Suppressor macrophage treated with lipopolysaccharide for 4 hours (primary cell): ENCODE measurements around the gene KLHL35.
A peak's percentile ranks its signal among the peaks of the same experiment; 100 is the strongest.

Experiments used
- DNase-seq: peaks from one replicate; pipeline ENCODE4 v3.0.0-alpha.2; 2020

Gene KLHL35, protein sequence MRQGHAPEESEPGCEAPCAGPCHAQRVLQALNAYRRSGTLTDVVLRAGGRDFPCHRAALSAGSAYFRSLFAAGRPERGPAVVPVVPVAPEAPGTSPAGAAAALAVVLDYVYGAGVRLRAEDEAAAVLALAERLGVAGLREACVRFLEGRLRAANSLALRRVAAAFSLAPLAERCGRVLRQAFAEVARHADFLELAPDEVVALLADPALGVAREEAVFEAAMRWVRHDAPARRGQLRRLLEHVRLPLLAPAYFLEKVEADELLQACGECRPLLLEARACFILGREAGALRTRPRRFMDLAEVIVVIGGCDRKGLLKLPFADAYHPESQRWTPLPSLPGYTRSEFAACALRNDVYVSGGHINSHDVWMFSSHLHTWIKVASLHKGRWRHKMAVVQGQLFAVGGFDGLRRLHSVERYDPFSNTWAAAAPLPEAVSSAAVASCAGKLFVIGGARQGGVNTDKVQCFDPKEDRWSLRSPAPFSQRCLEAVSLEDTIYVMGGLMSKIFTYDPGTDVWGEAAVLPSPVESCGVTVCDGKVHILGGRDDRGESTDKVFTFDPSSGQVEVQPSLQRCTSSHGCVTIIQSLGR

DNA sequence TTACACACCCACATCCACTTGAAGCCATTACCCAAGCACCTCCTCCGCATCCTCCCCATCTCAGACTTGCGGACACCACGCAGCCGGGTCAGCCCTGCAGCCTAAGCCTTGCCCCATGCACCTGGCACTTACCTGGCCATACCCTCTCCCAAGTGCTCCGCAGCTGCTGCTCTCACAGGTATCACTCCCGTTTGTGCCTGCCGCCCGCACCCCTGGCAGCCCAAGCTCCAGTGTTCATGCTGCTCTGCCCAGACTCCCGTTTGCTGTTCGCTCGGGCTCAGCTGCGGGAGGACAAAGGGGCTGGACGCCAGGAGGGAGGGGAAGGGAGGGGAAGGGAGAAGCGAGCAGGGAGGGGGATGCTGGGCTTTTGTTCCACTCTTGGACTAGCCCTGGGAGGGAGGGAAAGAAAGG is at the start of gene KLHL35:
Gene KLHL35, minus strand, starts transcription at position 293 of the 411 bp plus-strand sequence. CDS start 2,574 bp downstream, outside the sequence.
- DNase-seq, result no peak

DNA sequence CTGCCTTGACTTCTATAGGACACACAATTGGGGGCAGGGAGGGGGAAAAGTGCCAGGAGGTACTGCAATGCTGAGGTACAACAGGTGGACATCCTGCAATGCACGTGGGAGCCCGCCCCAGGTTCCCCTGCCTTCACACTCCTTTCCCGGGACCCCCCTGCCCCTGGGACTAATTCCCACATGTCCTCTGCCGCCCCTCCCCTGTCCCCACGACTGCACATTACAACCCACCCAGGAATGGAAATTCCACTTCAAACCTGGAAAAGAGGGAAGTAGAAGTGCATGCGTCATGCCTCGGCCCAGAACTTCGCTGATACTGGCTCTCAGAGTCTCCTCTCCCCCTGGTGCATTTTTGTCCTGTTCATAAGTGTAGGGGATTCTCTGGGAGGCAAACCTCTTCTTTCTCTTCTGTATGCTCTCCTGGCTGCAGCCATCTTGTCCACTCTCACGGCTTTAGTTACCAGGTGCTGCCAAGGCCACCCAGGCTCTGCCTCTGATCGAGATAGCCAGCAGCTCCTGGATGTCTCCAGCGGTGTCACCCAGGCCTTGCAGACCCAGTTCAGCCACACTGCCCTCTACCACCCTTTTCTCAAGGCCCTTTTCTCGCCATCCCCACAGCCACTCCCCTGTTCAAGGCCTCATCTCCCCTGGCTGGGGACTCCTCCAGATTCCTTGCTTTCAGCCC is 49.1 kb upstream of the KLHL35 start:
- peak; percentile 56 for DNase-seq

DNA sequence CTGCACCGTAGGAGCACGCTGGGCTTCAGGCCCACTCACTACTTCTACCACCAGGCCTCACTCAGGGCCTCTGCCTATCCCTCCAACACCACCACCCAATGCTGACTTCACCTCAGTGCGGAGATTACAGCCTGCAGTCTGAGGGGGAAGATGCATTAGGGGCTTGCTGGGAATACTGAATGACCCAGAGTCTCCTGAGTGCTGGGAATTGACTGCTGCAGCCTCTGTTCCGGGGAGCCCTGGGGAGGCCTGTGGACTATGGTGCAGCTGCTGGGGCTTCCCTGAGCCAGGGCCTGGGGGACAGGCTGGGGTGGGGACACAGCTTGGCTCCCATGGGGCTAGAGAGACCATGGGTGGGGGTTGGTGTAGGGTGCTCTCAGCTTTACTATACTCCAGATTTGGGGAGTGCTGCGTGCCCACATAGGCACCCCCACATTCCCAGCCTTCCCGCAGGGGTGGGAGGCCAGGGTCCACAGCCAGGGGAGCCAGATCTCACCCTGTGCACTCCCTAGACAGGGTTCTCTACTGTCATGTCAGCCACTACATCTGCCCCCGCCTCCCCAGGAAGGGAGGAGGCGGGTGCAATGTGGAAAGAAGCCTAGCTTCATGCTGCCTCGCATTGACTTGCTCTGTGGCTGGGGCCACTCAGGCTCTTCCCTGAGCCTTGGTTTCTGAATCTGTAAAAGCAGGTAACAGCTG is 48.4 kb upstream of the KLHL35 start:
- DNase-seq, result no peak

DNA sequence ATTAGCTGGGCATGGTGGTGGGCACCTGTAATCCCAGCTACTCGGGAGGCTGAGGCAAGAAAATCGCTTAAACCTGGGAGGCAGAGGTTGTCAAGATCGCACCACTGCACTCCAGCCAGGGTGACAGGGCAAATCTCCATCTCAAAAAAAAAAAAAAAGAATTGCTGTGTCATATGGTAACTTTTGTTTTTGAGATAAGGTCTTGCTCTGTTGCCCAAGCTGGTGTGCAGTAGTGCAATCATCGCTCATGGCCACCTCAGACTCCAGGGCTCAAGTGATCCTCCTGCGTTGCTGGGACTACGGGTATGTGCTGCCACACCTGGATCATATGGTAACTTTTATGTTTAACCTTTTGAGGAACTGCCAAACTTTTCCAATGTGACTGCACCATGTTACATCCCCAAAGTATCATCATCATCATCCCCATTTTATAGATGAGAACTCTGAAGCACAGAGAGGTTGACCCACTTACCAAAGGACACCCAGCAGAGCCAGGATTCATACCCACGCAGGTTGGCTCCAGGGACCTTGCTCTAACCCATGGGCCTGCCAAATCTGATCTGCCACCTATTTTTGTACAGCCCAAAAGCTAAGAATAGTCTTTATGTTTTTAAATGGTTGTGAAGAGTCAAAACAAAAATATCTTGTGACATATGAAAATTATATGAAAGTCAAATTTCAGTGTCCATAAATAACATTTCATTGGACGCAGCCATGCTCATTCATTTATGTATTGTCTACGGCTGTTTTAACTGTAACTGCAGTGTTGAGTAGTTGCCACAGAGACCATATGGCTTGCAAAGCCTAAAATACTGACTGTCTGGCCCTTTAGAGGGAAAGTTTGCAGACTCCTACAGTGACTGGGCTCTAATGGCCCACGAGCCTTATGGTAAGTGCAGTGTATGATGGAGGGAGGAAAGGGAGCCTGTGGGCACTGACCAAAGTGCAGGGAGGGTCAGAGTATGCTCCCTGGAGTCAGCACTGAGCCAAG is 47.5 kb upstream of the KLHL35 start:
- DNase-seq, result no peak

DNA sequence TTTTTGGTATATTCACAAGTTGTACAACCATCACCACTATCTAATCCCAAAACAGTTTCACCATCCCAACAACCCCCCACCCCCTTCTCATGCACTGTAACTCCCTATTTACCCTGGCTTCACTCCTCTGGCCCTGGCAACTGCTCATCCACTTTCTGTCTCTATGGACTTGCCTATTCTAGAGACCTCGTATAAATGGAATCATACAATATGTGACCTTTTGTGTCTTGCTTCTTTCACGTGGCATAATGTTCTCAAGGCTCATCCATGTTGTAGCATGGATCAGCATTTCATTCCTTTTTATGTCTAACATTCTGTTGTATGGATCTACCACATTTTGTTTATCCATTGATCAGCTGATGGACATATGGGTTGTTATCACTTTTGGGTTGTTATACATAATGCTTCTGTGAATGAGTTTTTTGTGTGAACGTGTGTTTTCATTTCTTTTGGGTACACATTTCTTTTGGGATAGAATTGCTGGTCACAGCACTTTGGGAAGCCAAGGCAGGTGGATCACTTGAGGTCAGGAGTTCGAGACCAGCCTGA is 46.7 kb upstream of the KLHL35 start:
- DNase-seq, result no peak

DNA sequence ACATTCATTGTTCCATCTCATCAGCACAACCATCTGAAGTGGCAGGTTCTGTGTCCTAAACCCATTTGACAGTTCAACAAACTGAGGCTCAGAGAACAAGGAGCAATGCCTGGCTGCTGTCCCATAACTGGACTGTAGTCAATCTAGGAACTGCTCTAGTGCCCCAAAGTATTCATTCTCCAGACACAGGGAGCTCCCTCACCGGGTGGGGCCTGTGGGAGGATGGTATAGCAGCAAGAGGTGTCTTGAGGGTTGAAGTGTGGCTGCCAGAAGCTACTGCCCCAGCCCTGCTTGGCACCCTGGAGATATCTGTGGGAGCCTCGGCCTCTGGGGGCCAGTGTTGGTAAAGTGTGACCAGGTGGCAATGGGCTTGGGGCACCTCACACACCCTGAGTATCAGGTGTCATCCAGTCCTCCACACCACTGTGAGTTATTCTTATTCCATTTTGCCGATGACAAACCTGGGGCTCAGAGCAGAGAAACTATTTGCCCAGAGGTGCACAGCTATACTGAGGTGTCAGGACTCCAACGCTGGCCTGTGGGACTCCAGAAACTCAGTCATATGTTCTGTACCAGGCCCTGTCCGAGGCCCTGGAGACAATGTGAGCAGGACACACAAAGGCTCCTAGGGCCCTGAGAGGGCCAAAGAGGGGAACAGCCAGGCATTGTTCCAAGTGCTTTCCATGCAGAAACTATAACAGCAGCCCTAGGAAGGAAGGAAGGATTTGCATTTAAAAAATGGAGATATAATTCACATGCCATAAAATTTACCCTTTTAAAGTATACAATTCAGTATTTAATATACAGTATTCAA is 46.0 kb upstream of the KLHL35 start:
- no peak for DNase-seq

DNA sequence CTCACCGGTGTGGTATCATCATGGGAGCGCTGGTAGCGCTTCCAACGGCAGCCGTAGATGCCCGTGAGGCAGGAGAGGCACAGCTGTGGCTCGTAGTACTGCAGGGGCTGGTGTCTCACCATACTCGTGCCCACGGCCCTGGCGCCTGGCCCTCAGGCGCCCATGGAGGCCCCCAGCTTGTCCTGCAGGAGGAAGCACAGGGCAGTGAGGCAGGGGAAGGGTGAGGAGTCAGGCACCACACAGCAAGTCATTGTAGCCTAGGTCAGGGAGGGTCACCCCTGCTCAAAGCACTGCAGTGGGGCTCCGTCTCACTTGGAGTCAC is 44.6 kb upstream of the KLHL35 start:
- DNase-seq, result no peak

DNA sequence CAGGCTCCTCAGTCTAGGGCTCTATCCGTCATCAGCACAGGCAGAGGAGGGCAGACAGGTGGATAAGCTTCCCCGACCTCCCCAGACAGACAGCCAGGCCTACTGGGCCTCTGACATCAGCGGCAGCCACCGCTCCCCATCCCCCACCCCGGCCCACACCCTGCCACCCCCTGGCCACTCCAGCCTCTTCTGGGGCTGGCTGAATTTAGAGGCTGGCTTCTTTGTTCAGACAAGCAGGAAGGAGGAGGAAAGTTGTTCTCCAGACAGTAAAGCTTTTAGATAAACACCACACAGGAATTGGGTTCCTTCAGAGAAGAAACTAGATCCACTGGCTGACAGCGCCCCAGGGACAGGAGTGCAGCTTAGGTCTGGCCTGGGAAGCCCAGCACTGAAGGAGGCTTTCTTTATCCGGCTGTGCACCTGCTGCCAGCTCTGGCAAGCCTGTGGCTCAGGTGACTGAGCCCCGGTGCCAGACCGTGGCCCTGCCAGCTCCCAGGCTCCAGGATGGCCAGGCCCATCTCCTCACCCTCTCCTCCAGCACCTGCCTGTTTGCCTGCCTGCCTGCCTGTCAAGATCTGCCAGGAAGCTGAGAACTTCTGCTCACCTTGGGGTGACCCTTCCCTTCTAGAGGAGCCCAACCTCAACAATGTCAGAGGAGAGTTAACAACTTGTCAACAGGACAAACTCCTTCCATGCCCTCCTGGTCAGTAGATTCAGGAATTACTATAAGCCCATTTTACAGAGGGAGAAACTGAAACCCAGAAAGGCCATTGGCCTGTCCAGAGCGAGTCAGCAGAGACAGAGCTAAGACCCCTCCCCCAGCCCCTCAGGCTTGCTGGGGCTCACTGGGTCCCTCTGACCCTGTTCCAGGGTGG is 44.0 kb upstream of the KLHL35 start:
- no peak for DNase-seq

DNA sequence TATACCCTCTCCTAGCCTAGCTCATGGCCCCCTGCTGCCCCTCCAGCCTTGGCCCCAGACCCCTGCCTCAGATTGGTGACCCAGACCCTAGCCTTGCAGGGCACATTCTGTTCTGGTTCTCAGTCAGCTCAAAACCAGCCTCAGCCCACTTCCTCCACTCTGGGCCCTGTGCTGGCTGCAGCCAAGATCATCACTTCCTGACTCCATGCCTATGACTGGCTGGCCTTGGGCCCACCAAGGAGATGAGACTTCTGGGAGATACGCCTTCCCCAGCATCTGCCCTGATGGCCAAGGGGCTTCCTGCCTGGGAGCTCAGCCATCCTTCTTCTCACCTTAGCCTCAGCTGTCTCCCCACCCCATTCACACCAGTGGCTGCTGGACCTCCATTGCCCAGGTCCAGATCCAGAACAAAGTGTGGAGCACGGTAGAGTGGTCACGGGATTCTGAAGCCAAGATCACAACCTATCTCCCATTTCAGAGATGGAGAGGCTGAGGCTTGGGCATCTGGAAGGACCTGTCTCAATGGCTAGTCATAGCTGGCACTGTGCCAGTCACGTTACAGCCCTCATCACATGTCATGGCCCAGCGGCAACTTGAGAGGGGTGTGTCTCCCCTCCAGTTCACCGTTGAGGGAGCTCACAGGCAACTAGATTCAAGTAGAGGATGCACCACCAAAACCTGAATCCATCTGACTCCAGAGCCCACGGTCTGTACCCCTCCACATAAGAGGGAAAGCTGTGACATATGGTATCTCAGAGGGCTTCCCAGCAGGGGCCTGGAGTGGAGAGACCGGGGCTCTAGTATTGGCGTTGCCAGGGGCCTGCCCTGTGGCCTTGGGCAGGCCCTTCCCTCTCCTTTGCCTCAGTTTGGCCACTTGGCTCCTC is 43.0 kb upstream of the KLHL35 start:
- DNase-seq, result peak; percentile 55

DNA sequence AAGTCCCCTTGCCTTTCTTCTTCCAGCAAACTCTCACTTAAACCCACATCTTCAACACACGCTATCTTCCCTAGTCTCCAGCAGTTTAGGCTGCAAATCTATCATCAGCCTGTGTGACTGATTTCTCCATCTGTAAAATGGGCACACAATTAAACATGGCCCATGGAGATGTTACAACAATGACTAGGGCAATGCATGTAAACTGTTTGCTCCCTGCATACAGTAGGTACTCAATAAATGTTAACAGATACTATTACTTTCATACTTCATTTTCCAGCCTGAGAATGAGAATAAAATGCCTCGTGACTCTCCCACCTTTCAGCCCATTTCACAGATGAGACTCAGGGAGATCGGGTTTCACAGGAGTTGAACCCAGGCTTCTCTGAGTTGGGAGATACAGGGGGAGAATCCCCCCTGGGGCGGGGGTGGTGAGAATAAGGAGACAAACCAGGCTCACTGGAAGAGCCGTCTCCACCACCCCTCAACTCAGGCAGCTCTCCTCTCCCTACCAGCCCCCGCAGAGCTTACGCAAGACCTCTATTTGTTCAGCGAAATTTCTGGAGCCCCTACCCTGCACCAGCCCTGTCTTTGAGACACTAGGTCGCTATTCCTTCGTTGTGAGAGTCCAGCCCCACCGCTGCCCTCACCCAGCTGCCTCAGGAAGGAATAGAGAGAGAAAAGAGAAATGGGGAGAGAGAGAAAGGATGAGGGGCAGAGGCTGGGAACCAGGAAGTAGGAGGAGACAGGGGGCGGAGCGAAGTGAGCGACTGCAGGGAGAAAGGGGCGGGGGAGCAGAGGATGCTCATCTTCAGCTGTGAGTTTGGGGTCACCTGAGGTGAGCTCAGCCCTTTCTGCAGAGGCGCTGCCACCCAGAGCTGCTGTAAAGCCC is 42.1 kb upstream of the KLHL35 start:
- peak; percentile 34 for DNase-seq

DNA sequence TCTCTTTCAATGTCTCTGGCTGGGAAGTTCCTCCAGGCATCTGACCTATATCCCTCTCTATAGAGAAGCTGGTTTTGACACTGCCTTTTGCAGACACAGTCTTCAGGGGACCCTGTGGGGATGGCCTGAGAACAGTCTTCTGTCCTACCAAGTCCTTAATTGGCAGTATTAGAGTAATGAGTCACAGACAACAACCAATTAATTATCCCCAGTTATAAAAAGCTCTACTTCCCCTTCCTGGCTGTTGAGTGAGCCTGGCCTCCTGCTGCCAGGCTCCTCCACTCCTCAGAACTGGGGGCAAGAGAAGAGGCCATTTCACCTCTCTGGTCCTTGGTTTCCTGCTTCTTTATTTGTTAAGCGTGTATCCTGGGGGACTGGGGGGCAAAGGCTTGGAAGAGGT is 41.2 kb upstream of the KLHL35 start:
- DNase-seq, result peak; percentile 34

DNA sequence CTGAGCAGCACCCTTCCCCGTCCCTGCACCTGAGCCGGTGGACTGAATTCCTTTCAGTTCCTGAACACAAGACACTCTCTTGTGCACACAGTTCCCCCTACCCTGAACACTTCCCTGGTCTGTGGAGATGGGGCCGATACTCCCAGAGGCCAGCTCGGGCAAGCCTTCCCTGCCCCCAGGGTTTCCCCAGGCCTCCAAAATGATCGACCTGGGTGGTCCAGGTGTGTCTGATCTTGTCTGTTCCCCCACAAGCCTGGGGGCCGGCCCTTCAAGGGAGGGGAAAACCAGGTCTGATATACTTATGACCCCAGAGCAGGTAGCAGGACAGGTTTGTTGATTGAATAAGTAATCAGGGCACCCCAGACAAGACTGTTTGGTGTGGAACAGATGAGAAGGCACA is 40.7 kb upstream of the KLHL35 start:
- no peak for DNase-seq

DNA sequence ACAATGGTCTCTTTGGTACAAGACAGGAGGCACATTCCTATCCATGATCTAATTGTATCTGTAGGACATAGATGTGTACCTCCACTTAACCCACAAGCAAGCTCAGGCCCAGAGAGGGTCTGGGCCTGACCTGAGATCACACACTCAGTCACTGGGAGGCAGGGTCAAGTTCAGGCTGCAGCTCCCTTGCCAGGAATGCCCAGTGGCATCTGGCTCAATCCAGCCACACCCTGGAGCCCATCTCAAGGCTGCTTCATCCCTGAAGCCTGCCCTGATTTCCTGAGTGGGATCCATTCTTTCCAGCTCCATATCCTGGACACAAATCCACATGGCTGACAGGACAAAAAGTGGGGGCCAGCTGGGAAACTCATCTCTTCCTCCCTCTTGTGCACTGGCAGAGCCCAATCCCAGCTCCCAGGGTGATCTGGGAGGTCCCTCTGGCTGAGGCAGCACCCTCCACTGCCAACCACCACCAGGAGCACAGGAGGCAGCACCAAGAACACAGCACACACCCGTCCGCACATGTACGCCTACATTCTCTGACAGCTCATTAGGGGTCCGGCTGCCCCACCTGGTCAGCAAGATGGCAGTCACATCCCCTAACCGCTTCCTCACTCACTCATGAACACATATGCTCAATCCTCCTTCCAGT is 39.2 kb upstream of the KLHL35 start:
- no peak for DNase-seq

DNA sequence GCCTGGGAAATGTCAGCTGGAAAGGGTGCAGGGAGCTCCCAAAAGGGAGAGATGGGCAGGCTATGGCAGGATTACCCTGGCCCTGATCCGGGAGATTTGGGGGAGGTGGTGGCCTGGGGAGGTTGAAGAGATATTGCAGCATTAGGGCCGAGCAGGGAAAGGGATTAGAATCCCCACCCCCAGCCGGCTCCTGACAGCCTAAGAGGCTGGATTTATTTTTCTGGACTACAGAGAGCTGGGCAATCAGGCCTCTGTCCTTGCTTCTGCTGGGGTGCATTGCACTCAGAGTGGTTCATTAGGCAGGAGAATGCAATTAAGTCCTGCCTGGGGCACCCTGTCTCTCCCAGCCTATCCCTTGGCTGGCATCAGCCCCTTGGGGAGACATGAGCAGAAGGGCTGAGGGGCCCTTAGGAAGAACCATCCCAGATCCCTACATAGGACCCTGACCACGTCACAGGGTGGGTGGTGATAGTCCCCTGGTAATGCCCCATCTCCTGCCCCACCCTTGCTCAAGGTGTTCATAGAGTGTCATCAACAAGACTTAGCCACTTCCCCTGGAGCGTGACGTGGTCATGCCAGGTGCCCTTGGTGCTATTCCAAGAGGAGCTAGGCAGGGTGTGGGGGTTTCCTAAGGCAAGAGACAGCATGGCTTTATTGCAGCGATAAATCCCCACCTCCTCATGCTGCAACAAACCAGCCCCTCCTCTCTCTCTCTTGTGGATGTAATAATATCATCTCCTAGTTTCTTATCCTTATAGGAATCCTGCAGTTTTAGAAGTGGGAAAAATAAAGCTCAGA is 38.4 kb upstream of the KLHL35 start:
- no peak for DNase-seq

DNA sequence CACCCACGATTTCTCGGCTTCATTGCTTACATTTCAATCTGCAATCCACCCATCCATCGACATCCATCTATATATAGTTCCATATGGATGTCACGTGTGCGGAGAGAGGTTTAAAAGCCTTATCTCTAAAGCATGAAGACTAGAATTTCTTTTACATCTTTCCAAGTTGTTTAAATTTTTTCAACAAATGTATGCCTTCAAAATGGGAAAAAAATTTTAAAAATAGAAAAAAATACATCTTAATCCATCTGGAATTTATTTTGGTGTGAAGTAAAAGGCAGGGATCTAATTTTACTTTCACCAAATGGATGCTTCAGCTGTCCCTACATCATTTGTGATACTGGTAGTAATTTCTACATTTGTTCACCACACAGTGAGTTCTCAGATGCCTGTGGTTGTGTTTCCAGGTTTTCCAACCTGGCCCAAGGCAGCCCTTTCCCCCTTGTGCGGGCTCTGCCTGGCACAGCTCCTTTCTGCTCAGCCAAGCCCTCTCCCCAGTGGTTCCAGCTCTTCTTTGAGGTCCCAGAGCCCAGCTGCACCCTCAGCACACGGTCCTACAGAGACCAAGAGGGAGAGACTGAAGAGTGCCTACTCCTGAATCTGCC is 37.6 kb upstream of the KLHL35 start:
- no peak for DNase-seq

DNA sequence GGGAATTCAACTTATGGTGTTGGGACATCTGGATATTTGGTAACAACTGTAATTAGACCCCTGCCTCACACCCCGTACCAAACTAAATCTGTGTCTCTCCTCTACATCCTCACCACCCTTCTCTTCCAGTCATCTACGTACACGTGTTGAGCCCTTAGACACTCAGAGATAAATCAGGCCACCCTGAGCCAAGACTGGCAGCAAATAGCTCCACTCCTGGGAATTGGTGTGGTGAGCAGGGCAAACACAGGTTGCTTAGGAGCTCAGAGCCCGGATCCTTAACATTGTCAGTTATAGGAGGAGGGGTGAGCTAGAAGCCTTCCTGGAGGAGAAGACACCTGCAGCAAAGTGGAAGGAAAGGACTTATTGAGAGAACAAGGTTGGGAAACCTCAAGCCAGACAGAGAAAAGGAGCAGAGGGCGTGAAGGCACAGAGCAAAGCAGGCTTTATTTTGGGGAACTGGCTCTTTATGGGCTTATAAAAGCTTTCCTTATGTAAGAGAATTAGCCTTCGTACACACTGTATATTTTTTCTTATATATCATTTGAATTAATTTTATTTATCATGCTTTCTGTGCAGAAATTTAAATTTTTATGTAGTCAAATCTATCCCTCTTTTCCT is 36.9 kb upstream of the KLHL35 start:
- no peak for DNase-seq
